Endothelial cell of umbilical vein (primary cell): ENCODE data around the gene VPS11. TPM values are rescaled to one million over a fixed set of nuclear protein-coding genes. Genes with fewer than 3 reads are reported as not detected.

Experiments used
- BruUV-seq: library from RNA; stranded (reverse); fragments of 400-500 nt; replicated peaks from 2 replicates; lab custom pipeline; 2021; lab: Mats Ljungman, UMichigan
- CTCF ChIA-PET: fragments of 300-600, 350-600 bp; sonication (Branson Sonifier 250); formaldehyde crosslinking; loops from one replicate; lab custom pipeline; 2021; ENCODE audit warnings: antibody characterized with exemption, inconsistent platforms; lab: Charles Lee
- POLR2A ChIA-PET: fragments of 300-600, 350-600 bp; sonication (Branson Sonifier 250); formaldehyde crosslinking; loops from one replicate; lab custom pipeline; 2021; ENCODE audit warnings: antibody characterized with exemption, inconsistent platforms; lab: Charles Lee
- DNase-seq: peaks from one replicate; pipeline ENCODE4 v3.0.0-alpha.2; 2011; ENCODE audit warnings: low read depth, low spot score
- FAIRE-seq: peaks from 2 replicates; lab custom pipeline; 2011; peaks lifted over from hg19 to GRCh38; lab: Jason Lieb, UNC
- H2AFZ ChIP-seq: 2 replicates; pipeline ENCODE4 v1.6.0; 2012; ENCODE audit warnings: low read depth, low read length, control low read depth, inconsistent platforms
- H3K27ac ChIP-seq: 2 replicates; pipeline ENCODE4 v1.5.1; 2011; ENCODE audit warnings: low read depth, mild to moderate bottlenecking, control low read depth, low read length, moderate library complexity; ENCODE audit not compliant: insufficient read depth
- H3K27me3 ChIP-seq, 2 experiments: 2 replicates each; pipeline versions ENCODE4 v1.6.0 to v1.6.1; 2011; ENCODE audit warnings: low read length in 2 of 2, mixed read lengths in 1 of 2; ENCODE audit not compliant: control insufficient read depth in 2 of 2, insufficient read depth in 2 of 2
- H3K36me3 ChIP-seq, 2 experiments: 2 replicates in 1 of 2; 3 replicates in 1 of 2; pipeline ENCODE4 v1.5.1; 2011; ENCODE audit warnings: low read length in 2 of 2, mild to moderate bottlenecking in 1 of 2, moderate library complexity in 1 of 2; ENCODE audit not compliant: control insufficient read depth in 2 of 2, insufficient read depth in 2 of 2; ENCODE audit errors: extremely low read depth in 1 of 2
- H3K4me1 ChIP-seq: 3 replicates; pipeline ENCODE4 v1.5.1; 2011; ENCODE audit warnings: mild to moderate bottlenecking, low read length; ENCODE audit not compliant: control insufficient read depth, insufficient read depth; ENCODE audit errors: extremely low read depth
- H3K4me2 ChIP-seq: 2 replicates; pipeline ENCODE4 v1.6.1; 2011; ENCODE audit warnings: low read length, control low read depth, mixed read lengths; ENCODE audit not compliant: insufficient read depth
- H3K4me3 ChIP-seq, 3 experiments: fragments of 200-600 bp in 1 of 3; sonication (generic), shearing (Covaris generic) in 1 of 3; replicated peaks in 1 of 3; 2 replicates each; pipeline ENCODE4 v1.5.1; 2011 to 2016; ENCODE audit warnings: control low read depth in 3 of 3, low read length in 3 of 3, mild to moderate bottlenecking in 2 of 3, inconsistent platforms in 1 of 3, low read depth in 1 of 3, moderate library complexity in 1 of 3; ENCODE audit not compliant: insufficient read depth in 1 of 3
- H3K79me2 ChIP-seq: 2 replicates; pipeline ENCODE4 v1.6.0; 2012; ENCODE audit warnings: low read length, inconsistent platforms; ENCODE audit not compliant: control insufficient read depth, insufficient read depth
- H3K9ac ChIP-seq: replicated peaks from 2 replicates; pipeline ENCODE3; 2011; ENCODE audit warnings: low read length, control low read depth; ENCODE audit not compliant: insufficient read depth; ENCODE audit errors: extremely low read depth
- H3K9me1 ChIP-seq: replicated peaks from 3 replicates; pipeline ENCODE4 v1.6.0; 2011; ENCODE audit warnings: mild to moderate bottlenecking, low read length; ENCODE audit not compliant: control insufficient read depth, insufficient read depth; ENCODE audit errors: extremely low read depth
- H3K9me3 ChIP-seq: replicated peaks from 2 replicates; pipeline ENCODE4 v1.5.1; 2012; ENCODE audit warnings: low read length, inconsistent platforms; ENCODE audit not compliant: control insufficient read depth, insufficient read depth
- H4K20me1 ChIP-seq: replicated peaks from 2 replicates; pipeline ENCODE3; 2011; ENCODE audit warnings: mild to moderate bottlenecking, low read length; ENCODE audit not compliant: control insufficient read depth, insufficient read depth; ENCODE audit errors: extremely low read depth
- JUN ChIP-seq: IDR thresholded peaks from 2 replicates; pipeline ENCODE4 v1.6.1; 2011; ENCODE audit warnings: borderline replicate concordance, low read depth; ENCODE audit not compliant: insufficient read length, insufficient read depth
- MYC ChIP-seq: IDR thresholded peaks from one replicate; pipeline ENCODE4 v1.6.1; 2011; ENCODE audit warnings: mild to moderate bottlenecking, low read depth, low read length
- POLR2A ChIP-seq: IDR thresholded peaks from 2 replicates; pipeline ENCODE4 v1.6.1; 2012; ENCODE audit warnings: low read depth, mild to moderate bottlenecking, control low read depth, low read length
- POLR2AphosphoS5 ChIP-seq: IDR thresholded peaks from 2 replicates; pipeline ENCODE4 v1.6.1; 2012; ENCODE audit warnings: low read depth, mild to moderate bottlenecking, control low read depth, low read length, moderate library complexity; ENCODE audit not compliant: insufficient read depth
- dilution Hi-C: fragments of 300-500 bp; cut with MboI; formaldehyde crosslinking; loops from one replicate; pipeline ENCODE4 v1.15.0; 2019; ENCODE audit warnings: low sequenced_read_pairs; ENCODE audit not compliant: extremely low pct_ligation_motif_present
- intact Hi-C: fragments of 100-400 bp; cut with micrococcal nuclease; formaldehyde crosslinking; loops from one replicate; pipeline ENCODE4 v1.10.0; 2022
- polyA plus RNA-seq, 4 experiments: library from polyadenylated mRNA; depleted of rRNA in 3 of 4; stranded (reverse) in 3 of 4; unstranded in 1 of 4; fragments of >200 nt; gene quantifications; 2 replicates each; pipeline versions ENCODE4 v1.2.1 to v1.2.3, GENCODE V29; 2011 to 2012; ENCODE audit warnings: missing spikeins in 1 of 4
- total RNA-seq: library from RNA; stranded (reverse); gene quantifications from 2 replicates; pipeline ENCODE4 v1.2.3, GENCODE V29; 2021
- TF ChIP-seq, protein P1 (sequence below): IDR thresholded peaks from 2 replicates; pipeline ENCODE4 v1.6.1; 2011; ENCODE audit not compliant: insufficient read depth, insufficient read length
- TF ChIP-seq, protein P2 (sequence below), 2 donors: IDR thresholded peaks; 1 replicate in 1 of 2; 2 replicates in 1 of 2; pipeline ENCODE4 v1.5.1; 2011; ENCODE audit warnings: low read length in 2 of 2, mild to moderate bottlenecking in 2 of 2, moderate library complexity in 2 of 2, control low read depth in 1 of 2, inconsistent platforms in 1 of 2, low read depth in 1 of 2; ENCODE audit not compliant: insufficient read depth in 1 of 2; ENCODE audit errors: extremely low read depth in 1 of 2

VPS11 gene
- total and polyA plus RNA-seq, 2 donors (not counting 3 experiments of a cell fraction or from before 2014, with no cell fraction given), result 26.4 to 31.0 TPM

DNA sequence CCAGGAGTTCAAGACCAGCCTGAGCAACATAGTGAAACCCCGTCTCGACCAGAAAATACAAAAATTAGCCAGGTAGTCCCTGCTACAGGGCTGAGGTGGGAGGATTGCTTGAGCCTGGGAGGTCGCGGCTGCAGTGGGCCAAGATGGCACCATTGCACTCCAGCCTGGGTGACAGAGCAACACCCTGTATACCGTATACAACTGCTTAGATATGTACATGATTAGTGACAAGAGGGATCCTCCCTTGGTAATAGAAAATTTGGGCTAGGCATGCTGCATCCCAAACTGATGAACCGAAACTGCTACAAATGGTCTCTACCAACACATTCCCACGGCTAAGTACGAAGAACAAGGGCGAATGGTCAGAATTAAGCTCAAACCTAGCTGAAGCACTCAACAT, 24.7 kb upstream of the VPS11 start:
- DNase-seq (no peak), FAIRE-seq (no peak)
- no peaks in the 10 kb centered on the region for H4K20me1 ChIP-seq
- H2AFZ ChIP-seq, result no peak overlapping the region
- H3K36me3 ChIP-seq, result peaks cover 9 to 26% of the 10 kb centered on the region in 2 experiments
- H3K27me3 ChIP-seq, result peaks cover 0 to 1% of the 10 kb centered on the region in 2 experiments
- no peaks in the 10 kb centered on the region for H3K9me3 ChIP-seq
- no peaks in the 10 kb centered on the region for H3K4me1 ChIP-seq
- ChIA-PET POLR2A (no interaction called here), CTCF (interaction anchor here (1.6 kb wide), 1 partner anchor 14 kb away, joined by 3 read pairs; no protein-coding TSS in a partner anchor)
- H3K4me2 ChIP-seq, result no peak overlapping the region
- H3K9ac ChIP-seq, result no peak overlapping the region
- no peak overlapping the region for H3K4me3 ChIP-seq
- intact Hi-C loops (no loop called here), dilution Hi-C loops (no loop called here)
- H3K27ac ChIP-seq, result no peak overlapping the region
- H3K9me1 ChIP-seq, result no peaks in the 10 kb centered on the region
- no peak for TF ChIP-seq POLR2A
- TF ChIP-seq, protein P1, sequence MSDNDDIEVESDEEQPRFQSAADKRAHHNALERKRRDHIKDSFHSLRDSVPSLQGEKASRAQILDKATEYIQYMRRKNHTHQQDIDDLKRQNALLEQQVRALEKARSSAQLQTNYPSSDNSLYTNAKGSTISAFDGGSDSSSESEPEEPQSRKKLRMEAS, result no peak
- no peak for TF ChIP-seq JUN
- TF ChIP-seq MYC, result no peak
- TF ChIP-seq POLR2AphosphoS5, result no peak
- TF ChIP-seq, protein P2, sequence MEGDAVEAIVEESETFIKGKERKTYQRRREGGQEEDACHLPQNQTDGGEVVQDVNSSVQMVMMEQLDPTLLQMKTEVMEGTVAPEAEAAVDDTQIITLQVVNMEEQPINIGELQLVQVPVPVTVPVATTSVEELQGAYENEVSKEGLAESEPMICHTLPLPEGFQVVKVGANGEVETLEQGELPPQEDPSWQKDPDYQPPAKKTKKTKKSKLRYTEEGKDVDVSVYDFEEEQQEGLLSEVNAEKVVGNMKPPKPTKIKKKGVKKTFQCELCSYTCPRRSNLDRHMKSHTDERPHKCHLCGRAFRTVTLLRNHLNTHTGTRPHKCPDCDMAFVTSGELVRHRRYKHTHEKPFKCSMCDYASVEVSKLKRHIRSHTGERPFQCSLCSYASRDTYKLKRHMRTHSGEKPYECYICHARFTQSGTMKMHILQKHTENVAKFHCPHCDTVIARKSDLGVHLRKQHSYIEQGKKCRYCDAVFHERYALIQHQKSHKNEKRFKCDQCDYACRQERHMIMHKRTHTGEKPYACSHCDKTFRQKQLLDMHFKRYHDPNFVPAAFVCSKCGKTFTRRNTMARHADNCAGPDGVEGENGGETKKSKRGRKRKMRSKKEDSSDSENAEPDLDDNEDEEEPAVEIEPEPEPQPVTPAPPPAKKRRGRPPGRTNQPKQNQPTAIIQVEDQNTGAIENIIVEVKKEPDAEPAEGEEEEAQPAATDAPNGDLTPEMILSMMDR (IDR thresholded peaks at IDR 0.05; ENCODE audit: extremely low read depth in 1 of 2, insufficient read depth in 1 of 2, low read depth in 1 of 2, low read length in 2 of 2), result no peak
- no TSS peak for BruUV-seq
- no peaks in the 10 kb centered on the region for H3K79me2 ChIP-seq
